ENCODE measurements around the gene ABCC6.

- TF ChIP-seq CTCF (IDR thresholded peaks at IDR 0.05; ENCODE audit: borderline replicate concordance, extremely low read depth, low read length, poor library complexity, severe bottlenecking) (no peak), EZH2 (IDR thresholded peaks at IDR 0.05; ENCODE audit: borderline replicate concordance, low read depth, low read length, severe bottlenecking) (no peak)
These were observed 113.7 kb downstream of the ABCC6 start for GRCh38 chr16:16109453-16110110.
